ENCODE results near the gene MYBPC1. TPM values are rescaled to one million over a fixed set of nuclear protein-coding genes. Genes with fewer than 3 reads are reported as not detected.

MYBPC1 gene
- total and polyA plus RNA-seq, 2 donors (not counting 1 experiment from before 2014, with no cell fraction given), result not detected

DNA sequence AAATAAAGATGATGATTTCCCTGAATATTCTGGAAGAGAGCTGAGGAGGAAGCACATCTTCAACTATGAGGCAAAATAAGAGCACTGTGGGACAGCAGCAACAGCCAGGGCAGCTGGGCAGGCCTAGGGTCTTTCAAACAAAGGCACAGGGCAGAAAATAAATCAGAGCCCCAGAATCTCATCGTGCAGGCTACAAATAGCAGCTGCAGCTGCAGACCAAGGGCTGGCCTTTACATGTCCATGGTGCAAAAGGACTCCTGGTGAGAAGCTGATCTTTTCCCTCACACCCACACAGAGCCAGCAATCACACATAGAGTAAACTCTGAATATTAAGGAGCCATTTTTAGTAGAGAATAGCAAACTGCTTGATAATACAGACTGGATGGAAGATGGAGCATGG lies 13.6 kb upstream of the MYBPC1 start:
- ChIA-PET CTCF (interaction anchor here (1.7 kb wide), 1 partner anchor 178 kb away, joined by 12 read pairs; no protein-coding TSS in a partner anchor), POLR2A (interaction anchor here (0.6 kb wide), 1 partner anchor 25 kb away, joined by 4 read pairs; no protein-coding TSS in a partner anchor)
- no peak for DNase-seq
- no peaks in the 10 kb centered on the region for H3K27me3 ChIP-seq (replicated peaks in 1 of 4; ENCODE audit: control extremely low read depth in 1 of 4, control insufficient read depth in 3 of 4, insufficient read depth in 4 of 4, low read length in 3 of 4)
- intact Hi-C loops (cut with micrococcal nuclease), result no loop called here
- TF ChIP-seq, protein P1, sequence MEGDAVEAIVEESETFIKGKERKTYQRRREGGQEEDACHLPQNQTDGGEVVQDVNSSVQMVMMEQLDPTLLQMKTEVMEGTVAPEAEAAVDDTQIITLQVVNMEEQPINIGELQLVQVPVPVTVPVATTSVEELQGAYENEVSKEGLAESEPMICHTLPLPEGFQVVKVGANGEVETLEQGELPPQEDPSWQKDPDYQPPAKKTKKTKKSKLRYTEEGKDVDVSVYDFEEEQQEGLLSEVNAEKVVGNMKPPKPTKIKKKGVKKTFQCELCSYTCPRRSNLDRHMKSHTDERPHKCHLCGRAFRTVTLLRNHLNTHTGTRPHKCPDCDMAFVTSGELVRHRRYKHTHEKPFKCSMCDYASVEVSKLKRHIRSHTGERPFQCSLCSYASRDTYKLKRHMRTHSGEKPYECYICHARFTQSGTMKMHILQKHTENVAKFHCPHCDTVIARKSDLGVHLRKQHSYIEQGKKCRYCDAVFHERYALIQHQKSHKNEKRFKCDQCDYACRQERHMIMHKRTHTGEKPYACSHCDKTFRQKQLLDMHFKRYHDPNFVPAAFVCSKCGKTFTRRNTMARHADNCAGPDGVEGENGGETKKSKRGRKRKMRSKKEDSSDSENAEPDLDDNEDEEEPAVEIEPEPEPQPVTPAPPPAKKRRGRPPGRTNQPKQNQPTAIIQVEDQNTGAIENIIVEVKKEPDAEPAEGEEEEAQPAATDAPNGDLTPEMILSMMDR (IDR thresholded peaks at IDR 0.05), result no peak
- TF ChIP-seq EZH2 (IDR thresholded peaks at IDR 0.05; ENCODE audit: borderline replicate concordance, insufficient read depth, low read depth, low read length, poor library complexity, severe bottlenecking), result no peak
- Mint-ChIP-seq H3K9me3 (ENCODE audit: insufficient read depth) (no peaks in the 10 kb centered on the region), H3K4me3 (no peak overlapping the region), H3K4me1 (no peaks in the 10 kb centered on the region), H3K27me3 (peaks cover 21% of the 10 kb centered on the region), H3K27ac (no peak overlapping the region)
- H3K9ac ChIP-seq (ENCODE audit: low read length), result no peak overlapping the region
- 73% methylated on average over 1 of the region's 1 CpG for WGBS (ENCODE audit: insufficient coverage)
- H3K9me3 ChIP-seq (ENCODE audit: control extremely low read depth in 1 of 3, control insufficient read depth in 2 of 3, insufficient read depth in 1 of 3, low read length in 2 of 3), result peaks cover 0 to 2% (median 0%) of the 10 kb centered on the region in 3 donors
- no peaks in the 10 kb centered on the region for H4K20me1 ChIP-seq (ENCODE audit: control insufficient read depth, insufficient read depth, low read length, poor library complexity, severe bottlenecking)
- no peak overlapping the region for H2AFZ ChIP-seq (ENCODE audit: insufficient read depth, low read depth, low read length, poor library complexity, severe bottlenecking)
- no peak overlapping the region for H3K4me3 ChIP-seq (ENCODE audit: control extremely low read depth in 1 of 5, extremely low read depth in 1 of 5, insufficient read depth in 1 of 5, low read depth in 2 of 5, low read length in 4 of 5)
- no peak overlapping the region for H3K4me2 ChIP-seq (replicated peaks; ENCODE audit: low read depth, low read length, poor library complexity, severe bottlenecking)
- H3K36me3 ChIP-seq (replicated peaks in 1 of 2; ENCODE audit: control extremely low read depth in 1 of 2, control insufficient read depth in 1 of 2, extremely low read depth in 1 of 2, insufficient read depth in 2 of 2, low read length in 1 of 2), result no peaks in the 10 kb centered on the region
- no peaks in the 10 kb centered on the region for H3K79me2 ChIP-seq (ENCODE audit: control insufficient read depth, insufficient read depth, low read length)
- no peak for ATAC-seq (ENCODE audit: low read depth)
- H3K27ac ChIP-seq (ENCODE audit: low read length in 2 of 2), result no peak overlapping the region
- H3K4me1 ChIP-seq (ENCODE audit: control insufficient read depth in 2 of 2, insufficient read depth in 2 of 2, low read length in 2 of 2), result no peaks in the 10 kb centered on the region

- no peak overlapping the region for H3K4me2 ChIP-seq (replicated peaks; ENCODE audit: low read depth, low read length, poor library complexity, severe bottlenecking)
- no peak overlapping the region for H3K4me3 ChIP-seq (ENCODE audit: control extremely low read depth in 1 of 5, extremely low read depth in 1 of 5, insufficient read depth in 1 of 5, low read depth in 2 of 5, low read length in 4 of 5)
- ChIA-PET POLR2A (no interaction called here), CTCF (interaction anchor here (0.9 kb wide), 1 partner anchor 177 kb away, joined by 4 read pairs; no protein-coding TSS in a partner anchor)
- Mint-ChIP-seq H3K4me3 (no peak overlapping the region), H3K27me3 (peaks cover 27% of the 10 kb centered on the region), H3K9me3 (ENCODE audit: insufficient read depth) (no peaks in the 10 kb centered on the region), H3K27ac (no peak overlapping the region), H3K4me1 (no peaks in the 10 kb centered on the region)
- no peak for DNase-seq
- H3K79me2 ChIP-seq (ENCODE audit: control insufficient read depth, insufficient read depth, low read length), result no peaks in the 10 kb centered on the region
- no peaks in the 10 kb centered on the region for H3K36me3 ChIP-seq (replicated peaks in 1 of 2; ENCODE audit: control extremely low read depth in 1 of 2, control insufficient read depth in 1 of 2, extremely low read depth in 1 of 2, insufficient read depth in 2 of 2, low read length in 1 of 2)
- TF ChIP-seq EZH2 (IDR thresholded peaks at IDR 0.05; ENCODE audit: borderline replicate concordance, insufficient read depth, low read depth, low read length, poor library complexity, severe bottlenecking), result no peak
- TF ChIP-seq, protein P1 (IDR thresholded peaks at IDR 0.05), result no peak
- peaks cover 0 to 3% (median 0%) of the 10 kb centered on the region in 4 experiments for H3K27me3 ChIP-seq (replicated peaks in 1 of 4; ENCODE audit: control extremely low read depth in 1 of 4, control insufficient read depth in 3 of 4, insufficient read depth in 4 of 4, low read length in 3 of 4)
- no peaks in the 10 kb centered on the region for H4K20me1 ChIP-seq (ENCODE audit: control insufficient read depth, insufficient read depth, low read length, poor library complexity, severe bottlenecking)
- H2AFZ ChIP-seq (ENCODE audit: insufficient read depth, low read depth, low read length, poor library complexity, severe bottlenecking), result no peak overlapping the region
- 92% methylated on average over 1 of the region's 1 CpG for WGBS (ENCODE audit: insufficient coverage)
- H3K4me1 ChIP-seq (ENCODE audit: control insufficient read depth in 2 of 2, insufficient read depth in 2 of 2, low read length in 2 of 2), result no peaks in the 10 kb centered on the region
- peaks cover 0 to 4% (median 0%) of the 10 kb centered on the region in 3 donors for H3K9me3 ChIP-seq (ENCODE audit: control extremely low read depth in 1 of 3, control insufficient read depth in 2 of 3, insufficient read depth in 1 of 3, low read length in 2 of 3)
- H3K27ac ChIP-seq (ENCODE audit: low read length in 2 of 2), result no peak overlapping the region
- intact Hi-C loops (cut with micrococcal nuclease), result no loop called here
- no peak overlapping the region for H3K9ac ChIP-seq (ENCODE audit: low read length)
- ATAC-seq (ENCODE audit: low read depth), result no peak
These were observed 11.8 kb upstream of the MYBPC1 start for GRCh38 chr12:101582937-101583336.
